BJ (cell line): ENCODE data around the gene TXN. TPM values are rescaled to one million over a fixed set of nuclear protein-coding genes. Genes with fewer than 3 reads are reported as not detected.

Experiments used
- CTCF ChIA-PET: fragments of 350-600 bp; formaldehyde crosslinking; extraction: SDS; loops from one replicate; lab custom pipeline; 2021; ENCODE audit warnings: antibody characterized with exemption, inconsistent platforms; lab: Yijun Ruan, JAX
- POLR2A ChIA-PET: fragments of 300-600 bp; sonication (Branson Sonifier 250); formaldehyde crosslinking; extraction: SDS; loops from one replicate; lab custom pipeline; 2021; ENCODE audit warnings: antibody characterized with exemption; lab: Charles Lee
- DNase-seq: peaks from one replicate; pipeline ENCODE4 v3.0.0-alpha.2; 2011; ENCODE audit warnings: low read depth
- H3K27me3 ChIP-seq: 2 replicates; pipeline ENCODE4 v1.6.0; 2011; ENCODE audit warnings: low read length; ENCODE audit not compliant: control insufficient read depth, insufficient read depth
- H3K36me3 ChIP-seq: 2 replicates; pipeline ENCODE4 v1.5.1; 2011; ENCODE audit warnings: low read length; ENCODE audit not compliant: control insufficient read depth, insufficient read depth
- H3K4me3 ChIP-seq: 2 replicates; pipeline ENCODE4 v1.5.1; 2011; ENCODE audit warnings: low read depth, mild to moderate bottlenecking, control low read depth, low read length
- CTCF ChIP-seq: IDR thresholded peaks from 2 replicates; pipeline ENCODE4 v1.5.1; 2011; ENCODE audit warnings: low read depth, mild to moderate bottlenecking, control low read depth, inconsistent platforms, low read length, moderate library complexity; ENCODE audit not compliant: insufficient read depth
- polyA plus RNA-seq: library from polyadenylated mRNA; depleted of rRNA; stranded (reverse); fragments of >200 nt; gene quantifications from 2 replicates; pipeline ENCODE4 v1.2.3, GENCODE V29; 2011

Gene TXN
- polyA plus RNA-seq, 1 experiment = 290 TPM

- no peak for DNase-seq
- no peaks in the 10 kb centered on the region for H3K36me3 ChIP-seq
- H3K27me3 ChIP-seq = no peaks in the 10 kb centered on the region
- ChIA-PET POLR2A (interaction anchor here (0.8 kb wide), 1 partner anchor 38 kb away, joined by 3 read pairs; no protein-coding TSS in a partner anchor), CTCF (interaction anchor here (1.2 to 1.6 kb wide), 2 partner anchors 10 to 24 kb away, joined by 3 to 8 read pairs; no protein-coding TSS in a partner anchor)
- no peak overlapping the region for H3K4me3 ChIP-seq
- TF ChIP-seq CTCF = no peak
Measured at GRCh38 chr9:110282739-110283081, 26.4 kb upstream of the TXN start.

GRCh38 chr9:110282018-110282738, 25.9 kb upstream of the TXN start:
- Histone ChIP-seq H3K27me3 (no peaks in the 10 kb centered on the region), H3K36me3 (no peaks in the 10 kb centered on the region), H3K4me3 (no peak overlapping the region)
- no peak for DNase-seq
- CTCF ChIA-PET = interaction anchor here (1.2 to 1.6 kb wide), 2 partner anchors 10 to 25 kb away, joined by 3 to 8 read pairs; no protein-coding TSS in a partner anchor
- TF ChIP-seq CTCF = no peak
- POLR2A ChIA-PET = interaction anchor here (0.8 kb wide), 1 partner anchor 38 kb away, joined by 3 read pairs; no protein-coding TSS in a partner anchor

- H3K36me3 ChIP-seq = no peaks in the 10 kb centered on the region
- no peak for TF ChIP-seq CTCF
- H3K4me3 ChIP-seq = no peak overlapping the region
- ChIA-PET CTCF (interaction anchor here (0.5 to 1.9 kb wide), 2 partner anchors 10 to 214 kb away, joined by 3 to 4 read pairs; no protein-coding TSS in a partner anchor), POLR2A (no interaction called here)
- no peak for DNase-seq
- H3K27me3 ChIP-seq = no peaks in the 10 kb centered on the region
Measured at GRCh38 chr9:110278080-110278707, 21.9 kb upstream of the TXN start.

GRCh38 chr9:110276781-110277180, 20.5 kb upstream of the TXN start:
- POLR2A ChIA-PET = interaction anchor here (0.7 kb wide), 1 partner anchor 43 kb away, joined by 3 read pairs; no protein-coding TSS in a partner anchor
- no peak for TF ChIP-seq CTCF
- H3K27me3 ChIP-seq = no peaks in the 10 kb centered on the region
- no peak for DNase-seq
- CTCF ChIA-PET = interaction anchor here (0.6 to 1.9 kb wide), 2 partner anchors 9 to 460 kb away, joined by 4 read pairs; no protein-coding TSS in a partner anchor
- no peaks in the 10 kb centered on the region for H3K36me3 ChIP-seq
- H3K4me3 ChIP-seq = no peak overlapping the region
